HUES64 (cell line): Measurements from ENCODE around the gene UBL5.

Experiments
- H3K27ac ChIP-seq: 2 replicates; pipeline ENCODE4 v1.7.0; 2013; ENCODE audit warnings: low read depth, low read length, inconsistent platforms
- H3K27me3 ChIP-seq: 2 replicates; pipeline ENCODE4 v1.6.1; 2013; ENCODE audit warnings: mild to moderate bottlenecking, low read length; ENCODE audit not compliant: insufficient read depth
- H3K36me3 ChIP-seq: 2 replicates; pipeline ENCODE4 v1.6.1; 2013; ENCODE audit warnings: mild to moderate bottlenecking, low read length; ENCODE audit not compliant: insufficient read depth
- H3K4me1 ChIP-seq: 2 replicates; pipeline ENCODE4 v1.6.1; 2013; ENCODE audit warnings: mild to moderate bottlenecking, low read length, moderate library complexity; ENCODE audit not compliant: insufficient read depth
- H3K4me3 ChIP-seq: 2 replicates; pipeline ENCODE4 v1.5.1; 2013; ENCODE audit warnings: mild to moderate bottlenecking, low read length, moderate library complexity
- H3K9ac ChIP-seq: 2 replicates; pipeline ENCODE4 v1.6.1; 2013; ENCODE audit warnings: mild to moderate bottlenecking, low read depth, low read length
- H3K9me3 ChIP-seq: 2 replicates; pipeline ENCODE4 v1.6.1; 2013; ENCODE audit warnings: low read depth, low read length; ENCODE audit not compliant: insufficient read depth
- WGBS: fragments of 150-250, 120-280 bp; methylation state at CpG from one replicate; pipeline ENCODE4 v1.1.7; 2013; ENCODE audit warnings: missing lambda C conversion rate; 5-methylcytosine and 5-hydroxymethylcytosine counted together

Gene UBL5

DNA sequence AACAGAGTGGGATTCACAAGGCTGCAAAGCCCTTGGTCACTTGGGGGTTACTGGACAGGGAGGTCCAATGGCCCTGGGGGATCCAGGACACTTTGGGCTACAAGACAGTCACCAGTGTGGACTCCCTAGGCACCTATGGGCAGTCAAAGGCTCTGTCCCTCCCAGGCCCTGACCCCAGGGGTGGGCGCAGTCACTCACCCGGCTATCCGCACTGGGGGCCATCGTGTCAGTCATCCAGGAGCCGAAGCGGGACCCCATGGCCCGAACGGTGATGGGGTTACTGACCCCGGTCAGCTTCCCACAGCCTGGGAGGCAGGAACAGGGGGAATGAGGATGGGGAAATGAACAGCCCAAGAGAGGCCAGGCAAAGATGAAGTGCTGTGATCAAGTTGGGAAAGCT, 28.9 kb downstream of the UBL5 start:
- H3K9me3 ChIP-seq = no peaks in the 10 kb centered on the region
- no peak overlapping the region for H3K27ac ChIP-seq

DNA sequence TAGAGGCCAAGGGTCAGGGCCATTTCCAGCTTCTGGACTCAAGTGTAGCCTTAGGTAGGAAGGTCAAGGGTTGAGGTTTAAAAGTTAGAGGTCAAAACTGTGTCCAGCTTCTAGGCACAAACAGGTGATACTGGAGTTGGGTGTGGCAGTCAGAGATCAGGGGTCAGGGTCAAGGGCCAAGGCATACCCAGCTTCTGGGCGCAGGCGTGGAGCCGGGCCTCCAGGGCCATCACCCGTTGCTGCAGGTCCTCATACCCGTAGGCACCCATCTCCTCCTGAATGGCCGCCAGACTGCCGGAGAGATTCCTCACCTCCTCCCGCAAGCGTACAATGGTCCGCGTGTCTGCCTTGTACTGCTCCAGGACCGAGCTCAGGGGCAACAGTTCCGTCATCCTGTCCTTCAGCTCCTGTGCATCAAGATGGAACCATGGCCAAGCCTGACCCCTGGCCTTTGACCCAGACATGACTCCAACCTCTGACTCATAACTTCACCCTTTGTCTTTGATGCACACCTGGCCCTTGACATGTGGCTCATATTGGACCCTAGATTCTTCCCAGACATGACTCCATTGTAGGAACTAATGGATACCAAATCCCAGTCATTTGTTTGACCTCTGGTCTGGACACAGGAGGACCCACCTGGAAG, 29.5 kb downstream of the UBL5 start:
- 96% methylated on average over 13 of the region's 13 CpGs for WGBS
- H3K27ac ChIP-seq = no peak overlapping the region

More for the DNA sequence above, 28.9 kb downstream of the UBL5 start:
- WGBS = 94% methylated on average over 9 of the region's 9 CpGs
- H3K9ac ChIP-seq = no peak overlapping the region
- H3K4me3 ChIP-seq = no peak overlapping the region
- H3K27me3 ChIP-seq = no peaks in the 10 kb centered on the region
- H3K36me3 ChIP-seq = peaks cover 45% of the 10 kb centered on the region
- no peaks in the 10 kb centered on the region for H3K4me1 ChIP-seq

DNA sequence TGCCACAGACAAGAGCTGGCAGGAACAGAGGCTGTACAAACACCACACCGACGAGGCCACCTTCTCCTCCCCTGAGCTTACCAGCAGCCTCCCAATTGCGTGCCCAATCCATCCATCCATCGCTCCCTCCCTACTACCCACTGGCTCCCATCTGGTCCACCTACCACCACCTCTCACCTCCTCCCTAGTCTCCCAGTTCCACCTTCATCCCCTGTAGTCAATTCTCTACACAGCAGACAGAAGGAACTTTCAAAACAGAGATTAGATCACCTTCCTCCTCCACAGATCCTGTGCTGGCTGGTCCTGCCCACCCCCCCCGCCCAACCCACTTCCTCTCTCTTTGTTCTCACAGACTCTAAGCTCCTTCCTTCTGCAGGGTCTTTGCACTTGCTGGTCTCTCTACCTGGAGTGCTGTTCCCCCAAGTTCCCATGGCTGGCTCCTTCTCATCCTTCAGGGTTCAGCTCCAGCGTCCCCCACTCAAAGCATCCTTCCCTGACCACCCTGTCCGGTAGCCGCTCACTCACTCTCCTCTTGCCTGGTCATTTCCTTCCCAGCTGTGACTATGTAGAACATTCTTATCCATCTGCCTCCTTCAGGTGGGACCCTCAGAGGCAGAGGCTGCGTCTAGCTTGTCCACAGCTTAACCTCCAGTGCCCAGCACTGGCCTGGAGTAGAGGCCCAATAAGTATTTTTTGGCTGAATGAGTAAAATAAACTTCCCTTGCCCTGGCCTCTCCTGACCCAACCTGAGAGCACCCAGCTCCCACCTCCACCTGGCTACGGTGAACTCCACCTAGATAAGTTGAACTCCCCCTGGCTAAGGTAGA, 30.4 kb downstream of the UBL5 start:
- Histone ChIP-seq H3K9me3 (no peaks in the 10 kb centered on the region), H3K27ac (no peak overlapping the region), H3K36me3 (peaks cover 48% of the 10 kb centered on the region), H3K9ac (no peak overlapping the region), H3K4me1 (no peaks in the 10 kb centered on the region), H3K4me3 (no peak overlapping the region), H3K27me3 (no peaks in the 10 kb centered on the region)
- 90% methylated on average over 10 of the region's 10 CpGs for WGBS

More for the DNA sequence above, 29.5 kb downstream of the UBL5 start:
- Histone ChIP-seq H3K4me3 (no peak overlapping the region), H3K9ac (no peak overlapping the region), H3K27me3 (no peaks in the 10 kb centered on the region), H3K4me1 (no peaks in the 10 kb centered on the region), H3K9me3 (no peaks in the 10 kb centered on the region), H3K36me3 (peaks cover 45% of the 10 kb centered on the region)

DNA sequence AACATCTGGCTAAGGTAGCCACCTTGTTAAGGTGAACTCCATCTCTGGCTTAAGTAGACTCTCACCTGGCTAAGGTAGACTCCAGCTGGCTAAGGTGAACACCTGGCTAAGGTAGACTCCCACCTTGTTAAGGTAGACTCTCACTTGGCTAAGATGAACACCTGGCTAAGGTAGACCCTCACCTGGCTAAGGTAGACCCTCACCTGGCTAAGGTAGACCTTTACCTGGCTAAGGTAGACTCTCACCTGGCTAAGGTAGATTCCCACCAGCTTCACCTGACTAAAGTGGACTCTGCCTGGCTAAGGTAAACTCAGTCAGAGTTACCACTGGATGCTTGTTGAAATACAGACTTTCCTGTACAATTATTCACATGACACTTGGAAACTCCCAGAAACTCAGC, 31.0 kb downstream of the UBL5 start:
- Histone ChIP-seq H3K27ac (no peak overlapping the region), H3K9me3 (no peaks in the 10 kb centered on the region), H3K4me3 (no peak overlapping the region), H3K4me1 (no peaks in the 10 kb centered on the region), H3K36me3 (peaks cover 45% of the 10 kb centered on the region), H3K27me3 (no peaks in the 10 kb centered on the region), H3K9ac (no peak overlapping the region)

DNA sequence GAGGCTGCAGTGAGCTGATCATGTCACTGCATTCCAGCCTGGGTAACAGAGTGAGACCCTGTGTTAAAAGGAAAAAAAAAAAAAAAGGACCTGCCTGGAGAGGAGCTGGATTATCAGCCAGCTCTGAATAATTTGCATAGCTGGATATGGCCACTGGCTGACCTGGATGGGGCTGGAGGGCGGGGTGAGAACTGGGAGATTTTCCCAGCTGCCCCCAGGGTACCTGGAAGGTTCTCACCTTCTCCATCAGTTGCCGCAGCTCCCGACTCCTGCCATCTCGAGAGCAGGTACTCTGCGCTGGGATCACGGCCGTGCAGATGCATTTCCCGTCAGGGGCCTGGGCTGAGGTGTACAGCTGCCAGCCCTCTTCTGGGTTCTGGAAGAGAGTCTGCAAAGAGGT, 32.7 kb downstream of the UBL5 start:
- Histone ChIP-seq H3K27ac (no peak overlapping the region), H3K9ac (no peak overlapping the region), H3K9me3 (no peaks in the 10 kb centered on the region), H3K27me3 (no peaks in the 10 kb centered on the region), H3K4me1 (no peaks in the 10 kb centered on the region), H3K4me3 (no peak overlapping the region), H3K36me3 (peaks cover 33% of the 10 kb centered on the region)
- WGBS = 92% methylated on average over 8 of the region's 8 CpGs

DNA sequence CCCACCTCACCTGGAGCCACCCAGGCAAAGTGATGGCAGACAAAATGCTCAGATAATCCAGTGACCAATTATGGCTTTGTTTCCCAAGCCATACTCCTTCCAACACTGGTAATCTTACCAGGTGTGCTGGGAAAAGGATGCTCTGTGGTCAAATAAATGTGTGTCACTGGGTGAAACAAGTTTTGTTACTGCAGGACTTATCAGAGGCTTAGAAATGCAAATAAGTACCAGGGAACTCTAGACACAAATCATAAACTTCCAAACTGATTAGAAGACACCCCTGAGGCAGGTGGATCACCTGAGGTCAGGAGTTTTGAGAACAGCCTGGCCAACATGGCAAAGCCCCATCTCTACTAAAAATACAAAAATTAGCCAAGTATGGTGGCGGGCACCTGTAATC, 33.8 kb downstream of the UBL5 start:
- Histone ChIP-seq H3K9ac (no peak overlapping the region), H3K27me3 (no peaks in the 10 kb centered on the region), H3K36me3 (peaks cover 25% of the 10 kb centered on the region; the same call in 1 of the 2 replicates), H3K4me1 (peaks cover 5% of the 10 kb centered on the region), H3K27ac (no peak overlapping the region), H3K4me3 (no peak overlapping the region), H3K9me3 (no peaks in the 10 kb centered on the region)
- WGBS = 93% methylated on average over 1 of the region's 1 CpG

DNA sequence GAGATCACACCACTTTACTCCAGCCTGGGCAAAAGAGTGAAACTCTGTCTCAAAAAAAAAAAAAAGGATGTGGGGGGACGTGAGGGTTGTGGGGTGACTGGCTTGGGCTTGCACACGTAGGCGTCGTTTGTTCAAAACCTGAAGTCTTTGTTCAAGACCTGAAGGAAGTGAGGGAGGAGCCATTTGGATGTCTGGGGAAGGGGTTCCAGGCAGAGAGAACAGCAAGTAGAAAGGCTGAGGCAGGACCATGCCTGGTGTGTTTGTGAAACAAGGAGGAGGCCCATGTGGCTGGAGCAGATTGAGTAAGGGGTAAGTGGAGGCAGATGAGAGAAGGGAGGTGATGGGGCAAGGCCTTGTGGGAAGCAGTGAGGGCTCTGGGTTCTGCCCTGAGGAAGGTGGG, 35.2 kb downstream of the UBL5 start:
- no peak overlapping the region for H3K27ac ChIP-seq
- H3K9ac ChIP-seq = no peak overlapping the region
- no peaks in the 10 kb centered on the region for H3K9me3 ChIP-seq
- no peaks in the 10 kb centered on the region for H3K27me3 ChIP-seq
- H3K4me1 ChIP-seq = peaks cover 5% of the 10 kb centered on the region
- H3K4me3 ChIP-seq = no peak overlapping the region
- H3K36me3 ChIP-seq = peaks cover 11% of the 10 kb centered on the region; the same call in 1 of the 2 replicates
- 91% methylated on average over 4 of the region's 4 CpGs for WGBS

DNA sequence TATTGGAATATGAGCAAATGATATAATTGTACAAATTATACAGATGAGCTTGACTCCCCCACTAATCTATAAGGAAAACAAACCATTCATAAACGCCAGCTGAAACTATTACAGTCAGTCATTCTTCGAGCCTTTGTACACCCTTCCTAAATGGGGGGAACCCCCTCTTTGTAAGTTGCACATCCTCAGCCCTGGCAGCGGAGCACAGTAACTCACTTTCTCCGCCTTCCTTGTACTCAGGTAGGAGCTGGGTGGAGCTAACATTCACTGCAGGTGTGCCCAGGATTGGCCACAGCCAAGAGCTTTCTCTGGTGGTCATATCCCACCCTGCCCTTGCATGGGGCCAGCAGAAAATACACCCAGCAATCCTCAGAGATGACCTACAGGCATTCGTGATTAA, 36.0 kb downstream of the UBL5 start:
- 95% methylated on average over 5 of the region's 5 CpGs for WGBS
- Histone ChIP-seq H3K27me3 (no peaks in the 10 kb centered on the region), H3K4me3 (no peak overlapping the region), H3K27ac (no peak overlapping the region), H3K36me3 (peaks cover 10% of the 10 kb centered on the region; the same call in 1 of the 2 replicates), H3K9me3 (no peaks in the 10 kb centered on the region), H3K4me1 (peaks cover 5% of the 10 kb centered on the region), H3K9ac (no peak overlapping the region)

DNA sequence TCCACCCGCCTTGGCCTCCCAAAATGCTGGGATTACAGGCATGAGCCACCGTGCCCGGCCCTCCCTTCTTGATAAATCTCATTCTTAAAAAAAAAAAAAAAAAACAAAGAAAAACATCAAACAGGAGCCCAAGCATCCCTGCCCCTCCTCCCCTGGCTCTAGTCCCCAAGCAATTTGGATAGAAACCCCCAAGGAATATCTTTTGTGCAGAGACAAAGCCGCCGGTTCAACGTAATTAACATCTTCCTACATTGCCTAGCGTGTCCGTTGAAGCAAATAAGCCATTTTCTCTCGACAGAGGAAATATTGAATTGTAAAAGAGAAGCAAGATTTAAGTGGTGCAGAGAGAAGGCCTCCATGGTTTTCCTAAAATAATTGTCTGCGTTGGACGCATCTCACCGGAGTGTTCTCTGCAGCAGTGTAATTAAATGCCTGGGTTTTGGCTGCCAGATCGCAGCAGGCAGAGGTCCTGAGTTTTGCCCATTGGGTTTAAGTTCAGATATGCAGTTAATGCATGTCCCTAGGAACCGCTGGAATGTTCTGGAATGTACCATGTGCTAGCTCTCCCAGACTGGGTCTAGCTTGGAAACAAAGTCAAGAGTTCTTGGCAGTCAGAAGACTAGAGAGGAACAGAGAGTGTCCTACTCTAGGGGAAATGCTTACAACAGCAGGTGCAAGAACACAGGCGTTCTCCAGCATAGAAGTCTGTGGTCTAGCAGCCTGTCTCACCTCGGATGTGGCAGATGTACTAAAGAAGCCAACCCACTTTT, 38.2 kb downstream of the UBL5 start:
- H3K9me3 ChIP-seq = no peaks in the 10 kb centered on the region
- peaks cover 3% of the 10 kb centered on the region; the same call in 1 of the 2 replicates for H3K36me3 ChIP-seq
- H3K9ac ChIP-seq = peak overlapping the region; percentile 45; the same call in 1 of the 2 replicates
- peak overlapping the region; percentile 24 for H3K4me3 ChIP-seq
- 66% methylated on average over 16 of the region's 16 CpGs for WGBS
- peak overlapping the region; percentile 66; the same call in 1 of the 2 replicates for H3K27ac ChIP-seq
- H3K4me1 ChIP-seq = peaks cover 5% of the 10 kb centered on the region
- no peaks in the 10 kb centered on the region for H3K27me3 ChIP-seq

DNA sequence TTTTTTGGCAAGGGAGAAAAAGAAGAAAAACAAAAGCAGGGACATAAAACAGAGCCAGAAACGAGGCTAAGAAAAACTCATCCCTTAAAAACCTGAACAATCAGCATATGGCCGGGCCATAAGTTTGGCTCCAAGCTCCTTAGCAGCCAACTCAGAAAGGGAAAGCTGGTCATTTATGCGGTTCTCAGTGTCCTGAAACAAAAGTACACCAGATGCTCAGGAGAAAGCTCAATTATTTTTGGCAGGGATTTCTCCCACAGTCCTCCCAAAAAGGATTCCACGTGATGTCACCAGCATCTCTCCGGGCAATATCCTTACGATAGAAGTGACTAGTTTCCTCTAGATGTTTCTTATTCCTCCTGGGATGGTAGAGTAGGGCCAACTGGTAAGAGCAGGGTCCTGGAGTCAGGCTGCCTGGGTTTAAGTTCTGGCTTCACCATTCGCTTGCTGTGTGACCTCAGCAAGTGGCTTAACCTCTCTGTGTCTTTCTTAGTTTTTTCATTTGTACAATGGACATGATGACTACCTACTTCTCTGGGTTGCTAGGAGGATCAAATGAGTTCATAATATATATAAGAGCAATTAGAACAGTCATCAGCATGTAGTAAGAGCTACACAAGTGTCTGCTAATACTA, 41.4 kb downstream of the UBL5 start:
- no peaks in the 10 kb centered on the region for H3K27me3 ChIP-seq
- H3K27ac ChIP-seq = no peak overlapping the region
- peaks cover 7% of the 10 kb centered on the region; the same call in 1 of the 2 replicates for H3K36me3 ChIP-seq
- H3K9ac ChIP-seq = no peak overlapping the region
- H3K4me3 ChIP-seq = no peak overlapping the region
- H3K4me1 ChIP-seq = peaks cover 5% of the 10 kb centered on the region
- no peaks in the 10 kb centered on the region for H3K9me3 ChIP-seq
- WGBS = 92% methylated on average over 7 of the region's 7 CpGs
